Left lung (tissue), 10 donors: ENCODE data around the gene SLC7A11. TPM values are rescaled to one million over a fixed set of nuclear protein-coding genes. Genes with fewer than 3 reads are reported as not detected.
"Not testable (repeated sequence)": the region's sequence is repeated elsewhere in the genome, so short reads cannot be mapped to it uniquely, and the experiment has no call there.

Experiments used
- ATAC-seq: fragments of 200-7000 bp; cut with Tn5 transposase; one replicate; pipeline ENCODE4 v1.9.1; 2020; ENCODE audit warnings: moderate library complexity
- DNase-seq, 4 donors: peaks; one replicate each; pipeline ENCODE4 v3.0.0-alpha.2; 2013 to 2020
- H3K27ac ChIP-seq, 2 donors: fragments of 200-600 bp; sonication (generic) in 1 of 2; one replicate each; pipeline versions ENCODE4 v1.5.0 to v1.8.0; 2020 to 2021
- H3K27me3 ChIP-seq, 2 donors: fragments of 200-600 bp; sonication (generic) in 1 of 2; one replicate each; pipeline versions ENCODE4 v1.5.0 to v1.8.0; 2020 to 2021
- H3K36me3 ChIP-seq, 2 donors: fragments of 200-600 bp; sonication (generic) in 1 of 2; one replicate each; pipeline versions ENCODE4 v1.5.0 to v1.8.0; 2020 to 2021
- H3K4me1 ChIP-seq, 2 donors: fragments of 200-600 bp; one replicate each; pipeline ENCODE4 v1.8.0; 2021
- H3K4me3 ChIP-seq, 2 donors: fragments of 200-600 bp; sonication (generic) in 1 of 2; one replicate each; pipeline versions ENCODE4 v1.5.0 to v1.8.0; 2020 to 2021; ENCODE audit warnings: mild to moderate bottlenecking in 1 of 2
- H3K9me3 ChIP-seq, 2 donors: fragments of 200-600 bp; sonication (generic) in 1 of 2; one replicate each; pipeline versions ENCODE4 v1.5.0 to v1.8.0; 2020 to 2021
- CTCF ChIP-seq, 2 donors: fragments of 200-600 bp; sonication (generic) in 1 of 2; IDR thresholded peaks; one replicate each; pipeline versions ENCODE4 v1.5.0 to v1.8.0; 2021; ENCODE audit warnings: antibody characterized with exemption in 2 of 2
- intact Hi-C, 2 donors: fragments of 100-400 bp; cut with DNase I; formaldehyde crosslinking; loops; one replicate each; pipeline versions ENCODE4 v1.11.2 to v1.14.2; 2022
- polyA plus RNA-seq, 6 donors: library from polyadenylated mRNA; unstranded; fragments of 120-200 nt; gene quantifications; one replicate each; pipeline ENCODE4 v1.2.1, GENCODE V29; 2013; ENCODE audit not compliant: insufficient read length in 6 of 6
- total RNA-seq, 2 donors: library from RNA; stranded (reverse); fragmentation: NEBNext Ultra II Directional; extraction: Animal tissue kit (Norgen Biotek cat#: 25700); gene quantifications; one replicate each; pipeline ENCODE4 v1.2.1, GENCODE V29; 2021
- donor health status: DM: no; HTN: yes; CAD: no.
- donor health status: DM: no; HTN: no; CAD: no.

Gene SLC7A11
- total and polyA plus RNA-seq, 8 donors, result 0.61 to 13.2 (median 0.90) TPM

GRCh38 chr4:138241281-138242075, 671 bp downstream of the SLC7A11 start:
- H3K4me1 ChIP-seq, result peaks cover 3 to 12% of the 10 kb centered on the region in 2 donors
- H3K4me3 ChIP-seq, result peak overlapping the region; percentile 8 to 39
- DNase-seq (peak in 1 of 4 donors; percentile 44), ATAC-seq (peak; percentile 31)
- no peak for TF ChIP-seq CTCF (IDR thresholded peaks at IDR 0.05)
- no peaks in the 10 kb centered on the region for H3K27me3 ChIP-seq
- intact Hi-C loops, result no loop called here
- H3K9me3 ChIP-seq, result no peaks in the 10 kb centered on the region
- no peaks in the 10 kb centered on the region for H3K36me3 ChIP-seq
- H3K27ac ChIP-seq, result peak overlapping the region; percentile 55 to 79

- ATAC-seq, result peak; percentile 10
- H3K27ac ChIP-seq, result no peak overlapping the region
- intact Hi-C loops, result no loop called here
- H3K4me1 ChIP-seq, result peaks cover 3 to 17% of the 10 kb centered on the region in 2 donors
- peak overlapping the region in 1 of 2 donors; percentile 39 for H3K4me3 ChIP-seq
- no peaks in the 10 kb centered on the region for H3K9me3 ChIP-seq
- no peaks in the 10 kb centered on the region for H3K36me3 ChIP-seq
- DNase-seq, result no peak
- TF ChIP-seq CTCF (IDR thresholded peaks at IDR 0.05), result no peak
- no peaks in the 10 kb centered on the region for H3K27me3 ChIP-seq
Observed at GRCh38 chr4:138239491-138239890, 2.7 kb downstream of the SLC7A11 start.

DNA sequence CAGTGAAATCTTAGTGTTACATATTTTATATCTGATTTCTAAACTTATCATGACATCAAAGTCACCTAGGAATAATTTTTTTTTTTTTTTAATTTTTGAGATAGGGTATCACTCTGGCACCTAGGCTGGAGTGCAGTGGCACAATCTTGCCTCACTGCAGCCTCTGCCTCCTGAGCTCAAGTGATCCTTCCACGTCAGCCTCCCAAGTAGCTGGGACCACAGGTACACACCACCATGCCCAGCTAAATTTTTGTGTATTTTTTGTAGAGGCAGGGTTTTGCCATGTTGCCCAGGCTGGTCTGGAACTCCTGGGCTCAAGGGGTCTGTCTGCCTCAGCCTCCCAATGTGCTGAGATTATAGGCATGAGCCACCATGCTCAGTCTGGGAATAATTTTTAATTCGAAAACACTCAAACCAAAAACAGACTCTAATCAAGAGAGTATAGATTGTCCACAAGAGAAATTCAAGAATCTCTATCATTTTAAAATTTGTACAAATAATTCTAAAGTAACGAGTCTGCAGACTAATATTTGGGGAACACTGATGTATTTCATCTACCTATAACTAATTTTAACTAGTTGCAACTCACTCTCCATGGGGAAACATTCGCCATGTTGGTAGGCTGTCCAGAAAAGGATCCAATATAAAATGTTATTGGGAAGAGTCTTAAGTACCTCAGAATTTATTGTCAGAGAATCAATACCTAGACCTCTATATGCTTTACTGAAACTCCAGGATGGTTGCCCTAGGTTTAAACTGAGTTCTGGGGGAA, 3.4 kb downstream of the SLC7A11 start:
- H3K27me3 ChIP-seq, result no peaks in the 10 kb centered on the region
- peaks cover 3 to 17% of the 10 kb centered on the region in 2 donors for H3K4me1 ChIP-seq
- H3K27ac ChIP-seq, result no peak overlapping the region
- no peaks in the 10 kb centered on the region for H3K9me3 ChIP-seq
- DNase-seq, result no peak
- TF ChIP-seq CTCF (IDR thresholded peaks at IDR 0.05), result no peak
- intact Hi-C loops, result no loop called here
- peak overlapping the region in 1 of 2 donors; percentile 39 for H3K4me3 ChIP-seq
- H3K36me3 ChIP-seq, result no peaks in the 10 kb centered on the region
- ATAC-seq, result no peak

- ATAC-seq, H3K36me3 ChIP-seq, intact Hi-C loops, H3K9me3 ChIP-seq, H3K4me3 ChIP-seq, H3K27me3 ChIP-seq, DNase-seq, H3K27ac ChIP-seq: not testable (repeated sequence)
- peaks cover 0 to 16% of the 10 kb centered on the region in 2 donors for H3K4me1 ChIP-seq
Observed at GRCh38 chr4:138237132-138237531, 5.0 kb downstream of the SLC7A11 start.

DNA sequence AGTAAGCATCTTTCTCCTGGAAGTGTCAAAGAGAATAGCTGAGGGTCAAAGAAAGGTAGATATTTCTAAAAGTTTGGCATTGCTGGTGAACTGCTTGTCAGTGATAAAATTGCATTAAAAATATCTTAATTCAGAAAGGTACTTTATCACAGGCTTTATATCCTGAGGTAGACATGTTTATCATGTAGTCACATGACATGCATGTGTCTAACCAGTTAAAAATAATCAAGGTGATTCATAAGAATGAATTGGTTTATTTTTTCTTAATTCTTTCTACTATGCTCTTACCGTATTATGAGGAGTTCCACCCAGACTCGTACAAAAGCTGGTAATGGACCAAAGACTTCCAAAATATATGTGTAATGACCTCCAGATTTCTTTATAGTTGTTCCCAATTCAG, 6.1 kb downstream of the SLC7A11 start:
- DNase-seq (no peak), ATAC-seq (no peak)
- Histone ChIP-seq H3K27me3 (no peaks in the 10 kb centered on the region), H3K36me3 (peaks cover 0 to 5% of the 10 kb centered on the region in 2 donors), H3K4me3 (no peak overlapping the region), H3K9me3 (no peaks in the 10 kb centered on the region), H3K4me1 (peaks cover 0 to 6% of the 10 kb centered on the region in 2 donors), H3K27ac (peak overlapping the region in 1 of 2 donors; percentile 61)
- TF ChIP-seq CTCF (IDR thresholded peaks at IDR 0.05), result no peak
- intact Hi-C loops, result no loop called here
